Measurements from ENCODE around the gene OMP. TPM values are rescaled to one million over a fixed set of nuclear protein-coding genes. Genes with fewer than 3 reads are reported as not detected.
A peak's percentile ranks its signal among the peaks of the same experiment; 100 is the strongest.

The OMP gene
- total RNA-seq, 1 experiment from 2014 or later: not detected

- no peaks in the 10 kb centered on the region for H3K4me1 Mint-ChIP-seq (ENCODE audit: insufficient read depth, unreplicated experiment)
- DNase-seq (ENCODE audit: unreplicated experiment): peak; percentile 60
- H3K4me3 Mint-ChIP-seq (ENCODE audit: unreplicated experiment): no peak overlapping the region
- BruUV-seq (replicated peaks): no TSS peak
- H3K27me3 Mint-ChIP-seq (ENCODE audit: insufficient read depth, unreplicated experiment): no peaks in the 10 kb centered on the region
- ChIA-PET CTCF (interaction anchor here (0.6 to 7.3 kb wide), 8 partner anchors 9 to 406 kb away, joined by 3 to 52 read pairs (median 4); partner anchors contain the start of gene MYO7A), POLR2A (no interaction called here)
- intact Hi-C loops (cut with micrococcal nuclease): loop anchor here (1.0 kb wide), 1 partner anchor 66 kb away; no protein-coding TSS in a partner anchor
- TF ChIP-seq CTCF (IDR thresholded peaks at IDR 0.05; ENCODE audit: unreplicated experiment): peak; percentile 47
- H3K9me3 Mint-ChIP-seq (ENCODE audit: unreplicated experiment): no peaks in the 10 kb centered on the region
- H3K27ac Mint-ChIP-seq (ENCODE audit: low read depth, unreplicated experiment): no peak overlapping the region
- H3K36me3 Mint-ChIP-seq (ENCODE audit: insufficient read depth, unreplicated experiment): peaks cover 6% of the 10 kb centered on the region
Measured at GRCh38 chr11:77113382-77114088, 10.9 kb downstream of the OMP start.

DNA sequence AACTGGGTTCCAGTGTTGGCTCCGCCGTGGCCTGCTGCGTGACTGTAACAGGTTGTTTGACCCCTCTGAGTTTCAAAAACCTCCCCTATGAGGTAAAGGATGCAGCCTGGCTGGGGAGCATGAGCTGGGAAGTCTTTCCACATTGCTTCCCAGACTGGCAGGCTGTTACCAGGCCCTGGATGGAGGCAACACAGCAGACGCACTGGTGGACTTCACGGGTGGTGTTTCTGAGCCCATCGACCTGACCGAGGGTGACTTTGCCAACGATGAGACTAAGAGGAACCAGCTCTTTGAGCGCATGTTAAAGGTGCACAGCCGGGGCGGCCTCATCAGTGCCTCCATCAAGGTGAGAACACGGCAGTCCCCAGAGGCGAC lies 11.4 kb downstream of the OMP start:
- Mint-ChIP-seq H3K27me3 (ENCODE audit: insufficient read depth, unreplicated experiment) (no peaks in the 10 kb centered on the region), H3K9me3 (ENCODE audit: unreplicated experiment) (no peaks in the 10 kb centered on the region), H3K4me3 (ENCODE audit: unreplicated experiment) (no peak overlapping the region), H3K27ac (ENCODE audit: low read depth, unreplicated experiment) (no peak overlapping the region), H3K36me3 (ENCODE audit: insufficient read depth, unreplicated experiment) (peaks cover 6% of the 10 kb centered on the region), H3K4me1 (ENCODE audit: insufficient read depth, unreplicated experiment) (no peaks in the 10 kb centered on the region)
- TF ChIP-seq CTCF (IDR thresholded peaks at IDR 0.05; ENCODE audit: unreplicated experiment): no peak
- intact Hi-C loops (cut with micrococcal nuclease): no loop called here
- no TSS peak for BruUV-seq (replicated peaks)
- no peak for DNase-seq (ENCODE audit: unreplicated experiment)
- CTCF ChIA-PET: interaction anchor here (0.6 to 7.3 kb wide), 6 partner anchors 10 to 107 kb away, joined by 3 to 52 read pairs (median 4); partner anchors contain the start of gene MYO7A
- POLR2A ChIA-PET: no interaction called here

GRCh38 chr11:77115181-77115611 lies 12.6 kb downstream of the OMP start:
- Mint-ChIP-seq H3K4me1 (ENCODE audit: insufficient read depth, unreplicated experiment) (no peaks in the 10 kb centered on the region), H3K27me3 (ENCODE audit: insufficient read depth, unreplicated experiment) (no peaks in the 10 kb centered on the region), H3K4me3 (ENCODE audit: unreplicated experiment) (no peak overlapping the region), H3K36me3 (ENCODE audit: insufficient read depth, unreplicated experiment) (peaks cover 6% of the 10 kb centered on the region), H3K9me3 (ENCODE audit: unreplicated experiment) (no peaks in the 10 kb centered on the region), H3K27ac (ENCODE audit: low read depth, unreplicated experiment) (no peak overlapping the region)
- ChIA-PET POLR2A (interaction anchor here (0.6 kb wide), 1 partner anchor 386 kb away, joined by 3 read pairs; no protein-coding TSS in a partner anchor), CTCF (interaction anchor here (0.6 to 7.3 kb wide), 2 partner anchors 13 to 24 kb away, joined by 3 to 52 read pairs; partner anchors contain the start of gene MYO7A)
- no peak for DNase-seq (ENCODE audit: unreplicated experiment)
- intact Hi-C loops (cut with micrococcal nuclease): no loop called here
- peak; percentile 20 for TF ChIP-seq CTCF (IDR thresholded peaks at IDR 0.05; ENCODE audit: unreplicated experiment)
- BruUV-seq (replicated peaks): no TSS peak

- intact Hi-C loops (cut with micrococcal nuclease): no loop called here
- Mint-ChIP-seq H3K4me1 (ENCODE audit: insufficient read depth, unreplicated experiment) (no peaks in the 10 kb centered on the region), H3K4me3 (ENCODE audit: unreplicated experiment) (no peak overlapping the region), H3K27me3 (ENCODE audit: insufficient read depth, unreplicated experiment) (no peaks in the 10 kb centered on the region), H3K9me3 (ENCODE audit: unreplicated experiment) (no peaks in the 10 kb centered on the region), H3K36me3 (ENCODE audit: insufficient read depth, unreplicated experiment) (peaks cover 6% of the 10 kb centered on the region), H3K27ac (ENCODE audit: low read depth, unreplicated experiment) (no peak overlapping the region)
- BruUV-seq (replicated peaks): no TSS peak
- no peak for DNase-seq (ENCODE audit: unreplicated experiment)
- CTCF ChIA-PET: interaction anchor here (1.0 to 7.3 kb wide), 2 partner anchors 13 to 24 kb away, joined by 3 to 52 read pairs; partner anchors contain the start of gene MYO7A
- TF ChIP-seq CTCF (IDR thresholded peaks at IDR 0.05; ENCODE audit: unreplicated experiment): no peak
- POLR2A ChIA-PET: interaction anchor here (0.8 kb wide), 1 partner anchor 64 kb away, joined by 3 read pairs; no protein-coding TSS in a partner anchor
Measured at GRCh38 chr11:77115956-77116355, 13.3 kb downstream of the OMP start.

Data from MCF 10A (cell line).